ENCODE results near the gene NFATC1. TPM values are rescaled to one million over a fixed set of nuclear protein-coding genes. Genes with fewer than 3 reads are reported as not detected.

NFATC1 gene
- total RNA-seq, 4 donors from 2014 or later: 0.79 to 4.8 (median 2.6) TPM

- H3K36me3 ChIP-seq: peaks cover 0 to 28% (median 0%) of the 10 kb centered on the region in 3 donors
- H3K27me3 ChIP-seq: no peaks in the 10 kb centered on the region
- no peak for TF ChIP-seq CTCF (IDR thresholded peaks at IDR 0.05)
- no peak for TF ChIP-seq POLR2A (IDR thresholded peaks at IDR 0.05)
- no peaks in the 10 kb centered on the region for H3K9me3 ChIP-seq
- H3K4me1 ChIP-seq: peaks cover 0 to 18% (median 6%) of the 10 kb centered on the region in 3 donors
- 40% methylated on average over 1 of the region's 12 CpGs; no CpG with 5 or more reads in 1 of the 2 donors for WGBS, 2 donors
- H3K4me3 ChIP-seq: no peak overlapping the region
- no peak for DNase-seq
- intact Hi-C loops (cut with DNase I): no loop called here
- H3K27ac ChIP-seq: no peak overlapping the region
Observed at GRCh38 chr18:79416677-79417052, 20.9 kb downstream of the NFATC1 start.

DNA sequence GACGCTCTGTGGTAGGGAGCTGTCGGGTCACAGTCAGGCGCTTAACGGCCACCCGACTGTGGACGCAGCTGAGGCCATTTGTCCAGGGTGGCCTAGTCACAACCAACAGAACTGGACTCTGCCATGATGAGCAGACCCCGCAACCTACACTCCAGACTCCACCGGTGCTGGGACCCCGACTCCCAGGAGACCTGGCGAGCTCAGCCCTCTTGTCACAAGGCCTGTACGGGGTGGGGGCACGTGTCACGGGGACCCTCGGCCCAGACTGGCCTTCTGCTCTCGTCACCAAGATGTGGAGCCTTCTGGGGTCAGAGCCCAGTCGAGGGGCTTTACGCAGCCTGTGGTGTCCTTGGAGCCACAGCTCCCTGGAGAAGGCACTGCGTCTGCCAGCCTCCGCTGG is 22.5 kb downstream of the NFATC1 start:
- no peaks in the 10 kb centered on the region for H3K27me3 ChIP-seq
- TF ChIP-seq CTCF (IDR thresholded peaks at IDR 0.05) (no peak), POLR2A (IDR thresholded peaks at IDR 0.05) (no peak)
- 73 to 100% methylated on average over 2 of the region's 19 CpGs for WGBS, 2 donors
- H3K9me3 ChIP-seq: no peaks in the 10 kb centered on the region
- intact Hi-C loops (cut with DNase I): no loop called here
- no peak for DNase-seq
- no peak overlapping the region for H3K27ac ChIP-seq
- peaks cover under 1 to 31% (median 13%) of the 10 kb centered on the region in 3 donors for H3K4me1 ChIP-seq
- H3K36me3 ChIP-seq: peaks cover 0 to 19% (median 0%) of the 10 kb centered on the region in 3 donors
- no peak overlapping the region for H3K4me3 ChIP-seq

DNA sequence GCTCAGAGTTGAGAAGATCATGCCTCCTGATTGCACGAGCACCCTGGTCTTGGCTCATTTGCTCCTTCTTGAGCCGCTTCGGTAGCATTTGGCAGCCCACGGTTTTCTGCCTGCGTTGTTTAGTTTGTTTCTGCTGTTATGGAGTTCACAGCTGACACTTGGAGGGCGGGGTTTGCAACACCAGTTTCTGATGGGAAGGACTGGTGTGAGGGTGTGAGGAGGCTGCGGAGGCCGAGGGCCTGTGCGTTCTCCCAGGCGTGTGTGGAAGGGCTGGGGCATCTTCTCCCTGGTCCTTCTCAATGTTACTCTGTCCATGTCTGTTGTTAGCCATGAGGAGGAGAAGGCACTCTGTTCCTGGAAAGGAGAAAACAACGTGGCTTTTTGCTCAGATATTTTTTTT is 22.9 kb downstream of the NFATC1 start:
- Histone ChIP-seq H3K4me3 (no peak overlapping the region), H3K9me3 (no peaks in the 10 kb centered on the region), H3K27ac (no peak overlapping the region), H3K27me3 (no peaks in the 10 kb centered on the region), H3K36me3 (peaks cover 0 to 15% (median 0%) of the 10 kb centered on the region in 3 donors), H3K4me1 (peaks cover 4 to 35% (median 13%) of the 10 kb centered on the region in 3 donors)
- no peak for DNase-seq
- WGBS, 2 donors: 78% methylated on average over 10 of the region's 11 CpGs; no CpG with 5 or more reads in 1 of the 2 donors
- TF ChIP-seq CTCF (IDR thresholded peaks at IDR 0.05): no peak
- no peak for TF ChIP-seq POLR2A (IDR thresholded peaks at IDR 0.05)
- intact Hi-C loops (cut with DNase I): no loop called here

DNA sequence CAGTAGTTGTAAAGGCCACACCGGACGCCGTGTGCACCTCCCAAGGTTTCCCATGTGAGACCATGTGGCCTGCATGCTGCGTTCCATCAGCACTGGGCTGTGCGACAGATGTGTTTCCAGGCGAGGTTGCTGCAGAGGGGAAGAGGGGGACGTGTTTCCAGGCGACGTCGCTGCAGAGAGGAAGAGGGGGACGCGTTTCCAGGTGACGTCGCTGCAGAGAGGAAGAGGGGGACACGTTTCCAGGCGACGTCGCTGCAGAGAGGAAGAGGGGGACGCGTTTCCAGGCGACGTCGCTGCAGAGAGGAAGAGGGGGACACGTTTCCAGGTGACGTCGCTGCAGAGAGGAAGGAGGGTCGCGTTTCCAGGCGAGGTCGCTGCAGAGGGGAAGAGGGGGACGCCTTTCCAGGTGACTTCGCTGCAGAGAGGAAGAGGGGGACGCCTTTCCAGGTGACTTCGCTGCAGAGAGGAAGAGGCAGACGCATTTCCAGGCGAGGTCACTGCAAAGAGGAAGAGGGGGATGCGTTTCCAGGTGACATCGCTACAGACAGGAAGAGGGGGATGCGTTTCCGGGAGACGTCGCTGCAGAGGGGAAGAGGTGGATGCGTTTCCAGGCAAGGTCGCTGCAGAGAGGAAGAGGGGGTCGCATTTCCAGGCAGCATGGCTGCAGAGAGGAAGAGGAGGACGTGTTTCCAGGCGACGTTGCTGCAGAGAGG is 24.5 kb downstream of the NFATC1 start:
- no peak overlapping the region for H3K27ac ChIP-seq
- no peak for DNase-seq
- H3K4me1 ChIP-seq: peaks cover 4 to 38% (median 13%) of the 10 kb centered on the region in 3 donors
- WGBS, 2 donors: 86 to 91% methylated on average over 47 of the region's 48 CpGs
- TF ChIP-seq CTCF (IDR thresholded peaks at IDR 0.05) (no peak), POLR2A (IDR thresholded peaks at IDR 0.05) (no peak)
- H3K27me3 ChIP-seq: no peaks in the 10 kb centered on the region
- H3K36me3 ChIP-seq: peaks cover 0 to 15% (median 0%) of the 10 kb centered on the region in 3 donors
- intact Hi-C loops (cut with DNase I): no loop called here
- H3K9me3 ChIP-seq: no peaks in the 10 kb centered on the region
- H3K4me3 ChIP-seq: no peak overlapping the region

DNA sequence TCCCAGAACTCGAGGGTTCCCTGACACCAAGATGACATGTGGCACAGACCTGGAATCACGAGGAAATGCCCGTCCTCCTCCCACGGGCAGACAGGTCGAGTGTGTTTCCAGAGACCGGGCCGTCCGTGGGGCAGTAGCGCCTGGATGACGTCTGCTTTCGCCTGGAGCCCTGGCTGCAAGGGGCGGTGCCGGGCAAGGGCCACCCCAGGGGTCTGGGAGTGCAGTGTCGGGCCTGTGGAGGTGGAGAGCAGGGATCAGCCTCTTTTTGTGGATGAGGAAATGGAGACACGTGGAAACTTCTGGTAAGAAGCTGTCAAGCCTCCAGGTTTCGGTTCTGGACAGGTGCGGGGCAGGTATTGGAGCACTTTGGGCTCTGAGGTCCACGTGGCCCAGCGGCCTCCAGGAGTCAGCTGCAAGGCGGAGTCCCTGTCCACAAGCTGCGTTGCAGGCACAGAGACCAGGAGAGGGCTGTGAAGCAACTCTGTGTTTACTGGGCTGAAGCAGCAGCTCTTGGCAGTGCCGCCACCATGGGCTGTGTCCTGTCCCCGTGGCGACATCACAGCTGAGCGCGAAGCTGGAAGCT is 25.6 kb downstream of the NFATC1 start:
- Histone ChIP-seq H3K9me3 (no peaks in the 10 kb centered on the region), H3K27me3 (no peaks in the 10 kb centered on the region), H3K4me3 (no peak overlapping the region), H3K36me3 (peaks cover 0 to 15% (median 0%) of the 10 kb centered on the region in 3 donors), H3K27ac (no peak overlapping the region), H3K4me1 (peaks cover 4 to 39% (median 13%) of the 10 kb centered on the region in 3 donors)
- WGBS, 2 donors: 50 to 63% methylated on average over 2 to 6 of the region's 26 CpGs
- no peak for DNase-seq
- intact Hi-C loops (cut with DNase I): no loop called here
- no peak for TF ChIP-seq POLR2A (IDR thresholded peaks at IDR 0.05)
- no peak for TF ChIP-seq CTCF (IDR thresholded peaks at IDR 0.05)

Data from esophagus squamous epithelium (tissue), 5 donors.